OCI-LY3 (cell line): ENCODE results near the gene TP53AIP1.

ENCODE experiments used
- CTCF ChIP-seq: fragments of 200-600, 300-600 bp; sonication (generic); IDR thresholded peaks from 2 replicates; pipeline ENCODE4 v1.5.1; 2014; ENCODE audit warnings: antibody characterized with exemption, low read length, low read depth
- EZH2phosphoT487 ChIP-seq: fragments of 200-600 bp; shearing (Covaris generic); IDR thresholded peaks from 2 replicates; pipeline ENCODE4 v1.6.1; 2018; ENCODE audit warnings: antibody characterized with exemption, mixed run types, low read depth

GRCh38 chr11:128970598-128971190 is 28.0 kb upstream of the TP53AIP1 start:
- TF ChIP-seq CTCF (no peak), EZH2phosphoT487 (no peak)
